Measurements from ENCODE around the gene HES4.

Gene HES4

GRCh38 chr1:999725-1000356 is at the start of gene HES4:
Gene HES4, minus strand, starts transcription at chr1:1000097. Its CDS starts 124 bp downstream, at chr1:999973.
- DNase-seq = peak; percentile 22

- no peak for DNase-seq
These were observed 48.9 kb upstream of the HES4 start for GRCh38 chr1:1048765-1049164.

DNA sequence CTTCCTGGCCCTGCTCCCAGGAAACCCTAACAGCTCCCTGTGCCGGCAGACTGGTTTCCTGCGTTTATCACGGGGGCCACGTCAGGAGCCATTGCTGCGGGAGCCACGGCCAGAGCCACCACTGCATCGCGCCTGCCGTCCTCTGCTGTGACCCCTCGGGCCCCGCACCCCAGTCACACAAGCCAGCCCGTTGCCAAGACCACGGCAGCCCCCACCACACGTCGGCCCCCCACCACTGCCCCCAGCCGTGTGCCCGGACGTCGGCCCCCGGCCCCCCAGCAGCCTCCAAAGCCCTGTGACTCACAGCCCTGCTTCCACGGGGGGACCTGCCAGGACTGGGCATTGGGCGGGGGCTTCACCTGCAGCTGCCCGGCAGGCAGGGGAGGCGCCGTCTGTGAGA is 48.1 kb upstream of the HES4 start:
- DNase-seq = no peak

DNA sequence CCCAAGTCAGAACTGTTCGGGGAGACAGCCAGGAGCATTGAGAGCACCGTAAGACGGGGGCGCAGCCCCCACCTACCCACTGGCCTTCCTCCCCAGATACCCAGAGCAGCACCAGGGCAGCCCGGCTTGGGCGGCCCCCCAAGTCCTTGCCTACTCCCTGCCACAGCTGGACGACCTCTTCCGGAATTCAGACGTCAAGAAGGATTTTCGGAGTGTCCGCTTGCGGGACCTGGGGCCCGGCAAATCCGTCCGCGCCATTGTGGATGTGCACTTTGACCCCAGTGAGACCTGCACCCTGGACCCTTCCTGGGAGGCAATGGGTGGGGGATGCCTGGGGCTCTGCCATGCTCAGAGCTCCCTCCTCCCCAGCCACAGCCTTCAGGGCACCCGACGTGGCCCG is 47.5 kb upstream of the HES4 start:
- DNase-seq = no peak

DNA sequence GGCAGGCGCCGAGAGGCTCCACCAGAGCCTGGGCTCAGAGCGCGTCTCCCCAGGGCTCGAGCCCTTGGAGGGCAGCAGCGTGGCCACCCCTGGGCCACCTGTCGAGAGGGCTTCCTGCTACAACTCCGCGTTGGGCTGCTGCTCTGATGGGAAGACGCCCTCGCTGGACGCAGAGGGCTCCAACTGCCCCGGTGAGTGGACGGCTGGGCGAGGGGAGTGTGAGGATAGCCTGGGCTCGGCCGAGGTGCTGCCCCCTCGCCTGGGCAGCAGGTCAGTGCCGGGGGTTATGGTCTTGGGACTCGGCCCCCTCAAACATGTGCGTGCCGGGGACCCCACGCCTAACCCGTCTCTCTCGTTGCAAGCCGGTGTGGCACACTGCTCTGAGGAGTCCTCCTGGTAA is 46.9 kb upstream of the HES4 start:
- DNase-seq = no peak

GRCh38 chr1:1046243-1046642 is 46.3 kb upstream of the HES4 start:
- DNase-seq = no peak

GRCh38 chr1:1045129-1045528 is 45.2 kb upstream of the HES4 start:
- no peak for DNase-seq

DNA sequence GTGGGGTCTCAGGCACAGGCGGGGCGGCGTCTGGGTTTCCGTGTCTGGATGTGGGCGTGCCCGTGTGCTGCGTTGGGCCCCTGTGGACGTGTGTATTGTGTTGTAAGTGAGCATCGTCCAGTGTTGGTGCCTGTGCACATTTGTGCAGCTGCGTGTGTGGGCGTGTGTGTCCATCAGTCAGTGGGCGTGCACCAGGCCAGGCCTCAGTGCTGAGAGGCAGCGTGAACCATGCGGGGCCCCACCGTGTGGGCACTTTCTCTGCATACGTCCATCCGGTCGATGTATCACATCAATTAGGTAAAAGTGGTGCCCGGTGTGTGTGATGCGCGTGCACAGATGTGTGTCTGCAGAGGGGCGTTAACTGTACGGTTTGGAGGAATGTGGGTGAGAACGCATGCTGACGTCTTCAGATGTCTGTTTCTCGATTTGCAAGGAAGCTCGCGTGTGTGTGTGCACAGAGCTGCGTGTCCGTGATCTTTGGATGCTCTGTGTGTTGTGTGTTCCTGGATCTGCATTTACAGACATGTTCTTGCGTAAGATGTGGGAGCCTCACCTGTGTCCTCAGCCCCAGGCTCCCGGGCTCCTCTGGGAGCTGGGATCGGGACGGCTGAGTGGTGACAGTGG is 44.7 kb upstream of the HES4 start:
- no peak for DNase-seq

DNA sequence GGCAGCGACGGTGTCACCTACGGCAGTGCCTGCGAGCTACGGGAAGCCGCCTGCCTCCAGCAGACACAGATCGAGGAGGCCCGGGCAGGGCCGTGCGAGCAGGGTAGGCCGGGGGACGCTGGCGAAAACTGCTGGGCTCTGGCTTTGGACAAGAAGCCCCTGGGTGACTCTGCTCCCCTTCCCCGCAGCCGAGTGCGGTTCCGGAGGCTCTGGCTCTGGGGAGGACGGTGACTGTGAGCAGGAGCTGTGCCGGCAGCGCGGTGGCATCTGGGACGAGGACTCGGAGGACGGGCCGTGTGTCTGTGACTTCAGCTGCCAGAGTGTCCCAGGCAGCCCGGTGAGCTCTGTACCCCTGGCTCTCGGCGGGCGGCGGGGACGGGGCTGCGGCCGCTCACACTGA is 44.0 kb upstream of the HES4 start:
- no peak for DNase-seq

DNA sequence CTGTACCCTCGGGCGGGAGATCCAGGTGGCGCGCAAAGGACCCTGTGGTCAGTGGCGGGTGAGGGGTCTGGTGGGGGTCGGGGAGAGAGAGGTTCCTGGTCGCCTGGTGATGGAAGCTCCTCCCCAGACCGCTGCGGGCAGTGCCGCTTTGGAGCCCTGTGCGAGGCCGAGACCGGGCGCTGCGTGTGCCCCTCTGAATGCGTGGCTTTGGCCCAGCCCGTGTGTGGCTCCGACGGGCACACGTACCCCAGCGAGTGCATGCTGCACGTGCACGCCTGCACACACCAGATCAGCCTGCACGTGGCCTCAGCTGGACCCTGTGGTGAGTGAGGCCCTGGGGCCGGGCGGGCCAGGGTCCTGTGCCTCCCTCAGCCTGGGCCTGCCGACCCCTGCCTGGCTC is 43.5 kb upstream of the HES4 start:
- no peak for DNase-seq

DNA sequence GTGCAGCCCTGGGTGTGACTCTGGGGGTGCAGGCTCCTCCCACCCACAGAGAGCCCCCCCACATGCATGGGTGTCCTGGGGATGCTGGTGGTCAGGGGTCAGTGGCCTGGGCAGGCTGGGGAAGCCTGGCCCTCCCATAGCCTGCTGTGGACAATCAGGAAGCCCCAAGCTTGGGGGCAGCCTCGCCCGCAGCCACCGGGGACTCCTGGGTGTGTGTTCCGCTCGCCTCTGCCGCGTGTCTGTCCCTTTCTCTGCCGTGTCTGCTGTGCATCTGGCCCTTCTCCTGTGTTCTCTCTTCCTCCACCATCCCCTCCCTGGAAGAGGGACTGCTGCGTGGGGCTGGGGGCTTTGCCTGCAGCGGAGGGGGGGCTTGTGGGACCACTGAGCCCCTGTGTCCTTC is 42.9 kb upstream of the HES4 start:
- DNase-seq = no peak

DNA sequence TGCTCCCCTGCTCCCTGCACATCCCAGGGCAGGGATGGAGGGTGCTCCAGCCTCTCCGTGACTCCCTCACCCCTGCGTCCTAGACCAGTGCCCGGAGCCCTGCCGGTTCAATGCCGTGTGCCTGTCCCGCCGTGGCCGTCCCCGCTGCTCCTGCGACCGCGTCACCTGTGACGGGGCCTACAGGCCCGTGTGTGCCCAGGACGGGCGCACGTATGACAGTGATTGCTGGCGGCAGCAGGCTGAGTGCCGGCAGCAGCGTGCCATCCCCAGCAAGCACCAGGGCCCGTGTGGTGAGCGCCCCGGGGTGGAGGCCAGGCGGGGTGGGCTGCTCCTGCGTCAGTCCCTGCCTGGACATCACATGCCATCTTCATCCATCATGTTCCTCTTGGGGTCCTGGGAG is 42.0 kb upstream of the HES4 start:
- DNase-seq = no peak

DNA sequence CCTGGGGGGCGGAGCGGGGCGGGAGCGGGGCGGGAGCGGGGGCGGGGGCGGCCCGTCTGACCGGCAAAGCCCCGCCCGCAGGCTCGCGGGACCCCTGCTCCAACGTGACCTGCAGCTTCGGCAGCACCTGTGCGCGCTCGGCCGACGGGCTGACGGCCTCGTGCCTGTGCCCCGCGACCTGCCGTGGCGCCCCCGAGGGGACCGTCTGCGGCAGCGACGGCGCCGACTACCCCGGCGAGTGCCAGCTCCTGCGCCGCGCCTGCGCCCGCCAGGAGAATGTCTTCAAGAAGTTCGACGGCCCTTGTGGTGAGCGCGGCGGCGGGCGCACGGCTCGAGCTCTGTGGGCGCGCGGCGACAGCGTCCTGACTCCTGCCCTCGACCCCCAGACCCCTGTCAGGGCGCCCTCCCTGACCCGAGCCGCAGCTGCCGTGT is 41.2 kb upstream of the HES4 start:
- DNase-seq = no peak

GRCh38 chr1:1040004-1040991 is 40.4 kb upstream of the HES4 start:
- peak; percentile 16 for DNase-seq

GRCh38 chr1:1039145-1039910 is 39.4 kb upstream of the HES4 start:
- DNase-seq = no peak

- DNase-seq = no peak
These were observed 38.8 kb upstream of the HES4 start for GRCh38 chr1:1038694-1039093.

- no peak for DNase-seq
These were observed 37.8 kb upstream of the HES4 start for GRCh38 chr1:1037366-1038327.

DNA sequence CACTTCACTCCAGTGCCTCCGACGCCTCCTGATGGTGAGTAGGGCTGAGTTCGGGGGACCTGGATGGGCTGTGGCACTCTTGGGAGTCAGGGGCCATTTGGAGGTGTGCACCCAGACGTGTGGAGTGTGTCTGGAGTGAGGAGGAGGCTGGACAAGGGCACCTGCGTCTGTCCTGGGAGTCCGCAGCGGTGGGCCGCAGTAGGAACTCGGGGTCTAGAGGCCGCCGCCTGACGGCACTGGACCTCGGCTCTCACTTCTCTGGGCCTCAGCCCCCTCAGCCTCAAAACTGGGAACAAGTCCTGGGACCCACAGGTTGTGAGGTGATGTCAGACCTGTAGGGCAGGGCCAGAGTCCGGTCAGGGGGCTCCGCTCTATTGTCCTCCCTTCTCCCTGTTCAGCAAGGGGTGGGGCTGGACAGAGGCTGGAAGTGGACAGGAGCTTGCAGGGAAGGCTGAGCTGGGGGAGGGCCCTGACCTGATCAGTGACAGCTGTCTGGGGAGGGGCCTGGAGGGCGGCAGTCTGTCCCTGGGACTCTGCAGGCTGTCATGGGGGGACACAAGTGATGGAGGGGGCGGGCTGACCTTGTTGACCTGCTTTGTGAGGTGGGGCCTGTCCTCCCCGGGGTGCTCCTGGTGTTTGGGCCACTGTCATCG is 35.5 kb upstream of the HES4 start:
- DNase-seq = no peak

GRCh38 chr1:1034439-1034781 is 34.5 kb upstream of the HES4 start:
- DNase-seq = no peak

DNA sequence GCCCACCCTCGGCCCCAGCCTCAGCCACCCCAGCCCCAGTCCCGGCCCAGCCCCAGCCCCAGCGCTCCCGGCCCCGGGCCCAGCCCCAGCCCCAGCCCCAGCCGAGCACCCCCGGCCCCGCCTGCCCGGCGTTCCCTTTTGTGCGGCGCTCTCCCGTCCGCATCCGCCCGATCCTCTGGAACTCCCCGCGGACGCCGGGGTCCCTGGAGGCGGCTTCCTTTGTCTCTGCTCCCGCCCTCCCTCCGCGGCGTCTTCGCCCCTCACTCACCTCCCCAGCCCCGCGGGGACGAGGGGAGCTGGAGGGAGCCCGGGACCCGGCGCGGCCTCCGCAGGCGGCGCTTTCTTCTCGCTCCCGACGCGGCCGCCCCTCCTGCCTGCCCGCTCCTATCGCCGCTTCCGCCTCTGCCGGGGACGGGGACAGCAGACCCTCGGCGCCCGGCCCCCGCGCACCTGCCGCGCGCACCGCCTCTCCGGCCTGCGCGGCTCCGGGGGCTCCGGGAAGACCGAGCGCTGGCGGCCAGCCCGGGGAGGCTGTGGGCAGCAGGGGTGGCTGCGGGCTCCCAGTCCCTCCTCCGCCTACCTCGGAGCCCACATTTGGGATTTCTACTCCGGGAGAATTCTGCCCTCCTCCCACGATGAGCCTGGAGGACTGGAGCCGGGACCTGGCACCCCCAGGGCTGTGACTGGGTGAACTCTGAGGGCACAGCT is 34.0 kb upstream of the HES4 start:
- no peak for DNase-seq
